ENCODE data around the gene EVX2. TPM values are rescaled to one million over a fixed set of nuclear protein-coding genes. Genes with fewer than 3 reads are reported as not detected.

Gene EVX2
- total and polyA plus RNA-seq, 2 of the 4 experiments (the other 2 are of a cell fraction), result not detected

DNA sequence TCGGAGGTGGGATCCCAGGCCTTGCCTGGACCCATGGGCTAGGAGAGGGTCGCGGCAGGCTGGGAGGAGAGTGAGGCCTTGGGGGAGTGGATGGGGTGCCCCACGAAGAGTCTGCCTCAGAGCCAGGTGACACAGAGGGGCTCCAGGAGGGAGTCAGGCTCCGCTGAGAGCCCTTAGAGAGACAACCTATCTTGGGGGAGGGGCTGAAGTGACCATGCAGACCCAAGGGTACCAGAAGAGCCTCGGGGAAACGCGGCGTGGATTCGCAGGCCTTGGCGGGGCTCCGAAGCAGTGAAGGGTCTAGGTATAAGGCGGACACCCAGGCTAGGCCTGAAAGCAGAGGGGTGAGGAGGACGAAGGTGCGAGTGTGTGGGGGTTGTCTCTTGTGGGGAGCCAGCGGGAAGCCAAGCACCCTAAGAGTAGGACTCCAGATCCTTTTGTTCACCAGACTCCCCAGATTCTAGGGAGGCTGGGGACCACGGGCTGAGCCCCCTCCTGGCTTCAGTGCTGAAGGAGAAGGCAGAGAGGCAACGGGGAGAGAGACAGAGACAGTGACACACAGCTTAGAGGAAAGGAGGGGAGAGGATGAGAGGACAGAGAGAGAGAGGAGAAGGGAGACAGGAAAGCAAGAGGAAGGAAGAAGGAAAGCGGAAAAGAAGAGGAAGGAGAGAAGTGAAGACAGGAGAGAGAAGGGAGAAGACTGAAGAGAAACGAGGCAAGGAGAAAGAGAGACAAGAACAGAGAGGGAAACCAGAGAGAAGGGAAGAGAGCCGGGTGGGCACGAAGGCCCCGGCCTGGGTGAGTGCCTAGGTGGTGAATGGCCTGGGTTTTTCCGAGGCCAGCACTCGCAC is 22.2 kb upstream of the EVX2 start:
- Histone ChIP-seq H3K79me1 (ENCODE audit: low read depth in 1 of 2, low read length in 2 of 2) (no peaks in the 10 kb centered on the region), H3K23ac (ENCODE audit: low read depth, low read length) (no peak overlapping the region), H2BK20ac (ENCODE audit: low read depth, low read length) (no peak overlapping the region), H3K9ac (ENCODE audit: low read depth, low read length) (no peak overlapping the region), H3K9me3 (ENCODE audit: control insufficient read depth, insufficient read depth, low read length) (peaks cover 6% of the 10 kb centered on the region), H2BK15ac (ENCODE audit: low read depth, low read length) (no peak overlapping the region), H2AK9ac (replicated peaks; ENCODE audit: low read depth, low read length, poor library complexity) (no peak overlapping the region), H4K91ac (ENCODE audit: insufficient read depth, low read depth, low read length) (no peak overlapping the region), H4K20me1 (ENCODE audit: insufficient read depth, low read length) (no peaks in the 10 kb centered on the region), H3K27me3 (ENCODE audit: control insufficient read depth, insufficient read depth, low read length) (peaks cover 93% of the 10 kb centered on the region), H3K36me3 (ENCODE audit: control insufficient read depth, insufficient read depth, low read length) (no peaks in the 10 kb centered on the region), H3K4me2 (ENCODE audit: low read depth, low read length) (no peak overlapping the region), H3K18ac (ENCODE audit: low read depth, low read length) (no peak overlapping the region), H3K56ac (ENCODE audit: extremely low read depth, insufficient read depth, low read length) (no peak overlapping the region), H3K4ac (ENCODE audit: low read depth, low read length) (no peak overlapping the region), H2AK5ac (ENCODE audit: low read depth, low read length) (no peak overlapping the region), H3K14ac (replicated peaks; ENCODE audit: low read depth, low read length) (no peak overlapping the region), H4K8ac (ENCODE audit: low read depth in 2 of 2, low read length in 2 of 2) (no peak overlapping the region), H4K5ac (ENCODE audit: low read depth, low read length) (no peak overlapping the region), H2AFZ (replicated peaks; ENCODE audit: low read length, poor library complexity) (no peak overlapping the region), H3K27ac (ENCODE audit: insufficient read depth, low read length) (no peak overlapping the region), H2BK120ac (ENCODE audit: low read depth, low read length) (no peak overlapping the region), H3K4me3 (ENCODE audit: insufficient read depth, low read depth, low read length) (no peak overlapping the region), H3K4me1 (ENCODE audit: control insufficient read depth, insufficient read depth, low read length) (no peaks in the 10 kb centered on the region), H2BK5ac (ENCODE audit: low read depth, low read length, poor library complexity, severe bottlenecking) (no peak overlapping the region), H3K9me1 (ENCODE audit: insufficient read depth, low read length) (no peaks in the 10 kb centered on the region)
- intact Hi-C loops (cut with micrococcal nuclease) (no loop called here), in situ Hi-C loops (cut with MboI; ENCODE audit: low sequenced_read_pairs) (no loop called here), dilution Hi-C loops (cut with HindIII; ENCODE audit: low sequenced_read_pairs, unreplicated experiment) (no loop called here)
- no peak for TF ChIP-seq NFE2L2 (IDR thresholded peaks at IDR 0.05; ENCODE audit: low read depth, low read length)
- TF ChIP-seq, protein P1, sequence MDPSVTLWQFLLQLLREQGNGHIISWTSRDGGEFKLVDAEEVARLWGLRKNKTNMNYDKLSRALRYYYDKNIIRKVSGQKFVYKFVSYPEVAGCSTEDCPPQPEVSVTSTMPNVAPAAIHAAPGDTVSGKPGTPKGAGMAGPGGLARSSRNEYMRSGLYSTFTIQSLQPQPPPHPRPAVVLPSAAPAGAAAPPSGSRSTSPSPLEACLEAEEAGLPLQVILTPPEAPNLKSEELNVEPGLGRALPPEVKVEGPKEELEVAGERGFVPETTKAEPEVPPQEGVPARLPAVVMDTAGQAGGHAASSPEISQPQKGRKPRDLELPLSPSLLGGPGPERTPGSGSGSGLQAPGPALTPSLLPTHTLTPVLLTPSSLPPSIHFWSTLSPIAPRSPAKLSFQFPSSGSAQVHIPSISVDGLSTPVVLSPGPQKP (IDR thresholded peaks at IDR 0.05; ENCODE audit: borderline replicate concordance, low read depth, low read length), result no peak
- no peak for TF ChIP-seq BHLHE40 (IDR thresholded peaks at IDR 0.05; ENCODE audit: low read depth, low read length)
- no peak for TF ChIP-seq RAD21 (IDR thresholded peaks at IDR 0.05; ENCODE audit: low read length)
- TF ChIP-seq MAFK (IDR thresholded peaks at IDR 0.05; ENCODE audit: low read depth, low read length), result no peak
- TF ChIP-seq, protein P2, sequence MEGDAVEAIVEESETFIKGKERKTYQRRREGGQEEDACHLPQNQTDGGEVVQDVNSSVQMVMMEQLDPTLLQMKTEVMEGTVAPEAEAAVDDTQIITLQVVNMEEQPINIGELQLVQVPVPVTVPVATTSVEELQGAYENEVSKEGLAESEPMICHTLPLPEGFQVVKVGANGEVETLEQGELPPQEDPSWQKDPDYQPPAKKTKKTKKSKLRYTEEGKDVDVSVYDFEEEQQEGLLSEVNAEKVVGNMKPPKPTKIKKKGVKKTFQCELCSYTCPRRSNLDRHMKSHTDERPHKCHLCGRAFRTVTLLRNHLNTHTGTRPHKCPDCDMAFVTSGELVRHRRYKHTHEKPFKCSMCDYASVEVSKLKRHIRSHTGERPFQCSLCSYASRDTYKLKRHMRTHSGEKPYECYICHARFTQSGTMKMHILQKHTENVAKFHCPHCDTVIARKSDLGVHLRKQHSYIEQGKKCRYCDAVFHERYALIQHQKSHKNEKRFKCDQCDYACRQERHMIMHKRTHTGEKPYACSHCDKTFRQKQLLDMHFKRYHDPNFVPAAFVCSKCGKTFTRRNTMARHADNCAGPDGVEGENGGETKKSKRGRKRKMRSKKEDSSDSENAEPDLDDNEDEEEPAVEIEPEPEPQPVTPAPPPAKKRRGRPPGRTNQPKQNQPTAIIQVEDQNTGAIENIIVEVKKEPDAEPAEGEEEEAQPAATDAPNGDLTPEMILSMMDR (conservative IDR thresholded peaks at IDR 0.05; ENCODE audit: low read depth, low read length), result no peak
- no peak for TF ChIP-seq CHD1 (IDR thresholded peaks at IDR 0.05; ENCODE audit: low read depth, low read length)
- no peak for DNase-seq
- ATAC-seq (ENCODE audit: low read depth), result no peak
- ChIA-PET CTCF (no interaction called here), POLR2A (ENCODE audit: unreplicated experiment) (interaction anchor here (0.6 kb wide), 1 partner anchor 216 kb away, joined by 5 read pairs; no protein-coding TSS in a partner anchor)
- BruUV-seq (replicated peaks), result no TSS peak
- WGBS, 2 experiments (ENCODE audit: extremely low coverage in 2 of 2, insufficient read length in 1 of 2), result 1% methylated on average over 12 of the region's 25 CpGs; no CpG with 5 or more reads in 1 of the 2 experiments

Data from IMR-90 (cell line).